Measurements from ENCODE around the gene CYB5A.

The CYB5A gene

DNA sequence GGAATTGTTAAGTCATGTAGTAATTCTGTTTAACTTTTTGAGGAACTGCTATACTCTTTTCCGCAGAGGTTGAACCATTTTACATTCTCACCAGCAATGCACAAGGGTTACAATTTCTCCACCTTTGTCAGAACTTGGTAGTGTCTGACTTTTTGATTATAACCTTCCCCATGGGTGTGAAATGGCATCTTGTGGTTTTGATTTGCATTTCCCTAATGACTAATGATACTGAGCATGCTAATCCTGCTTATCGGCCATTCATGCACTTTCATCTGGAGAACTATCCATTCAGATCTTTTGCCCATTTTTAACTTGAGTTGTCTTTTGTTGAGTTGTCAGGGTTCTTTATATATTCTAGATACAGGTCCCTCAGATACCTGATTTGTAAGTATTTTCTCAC, 47.2 kb downstream of the CYB5A start:
- DNase-seq (ENCODE audit: low read depth) = no peak

DNA sequence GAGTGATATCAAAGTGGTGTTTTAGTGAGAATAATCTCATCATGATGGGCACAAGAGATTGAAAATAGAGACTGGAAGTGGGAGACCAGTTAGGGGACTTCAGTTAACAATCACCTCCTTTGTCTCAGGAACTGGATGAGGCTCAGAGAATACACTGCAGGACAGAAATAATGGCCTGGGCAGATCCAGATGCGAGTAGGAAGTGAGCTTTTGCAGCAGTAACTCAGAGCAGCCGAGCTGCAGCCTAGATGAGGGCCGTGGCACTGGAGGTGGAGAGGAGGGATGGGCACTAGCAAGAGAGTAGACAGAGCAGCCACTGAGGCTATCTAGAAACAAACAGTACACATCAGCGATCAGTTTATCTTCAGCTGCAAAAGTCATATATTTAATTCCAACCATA, 48.6 kb downstream of the CYB5A start:
- DNase-seq (ENCODE audit: low read depth) = no peak

DNA sequence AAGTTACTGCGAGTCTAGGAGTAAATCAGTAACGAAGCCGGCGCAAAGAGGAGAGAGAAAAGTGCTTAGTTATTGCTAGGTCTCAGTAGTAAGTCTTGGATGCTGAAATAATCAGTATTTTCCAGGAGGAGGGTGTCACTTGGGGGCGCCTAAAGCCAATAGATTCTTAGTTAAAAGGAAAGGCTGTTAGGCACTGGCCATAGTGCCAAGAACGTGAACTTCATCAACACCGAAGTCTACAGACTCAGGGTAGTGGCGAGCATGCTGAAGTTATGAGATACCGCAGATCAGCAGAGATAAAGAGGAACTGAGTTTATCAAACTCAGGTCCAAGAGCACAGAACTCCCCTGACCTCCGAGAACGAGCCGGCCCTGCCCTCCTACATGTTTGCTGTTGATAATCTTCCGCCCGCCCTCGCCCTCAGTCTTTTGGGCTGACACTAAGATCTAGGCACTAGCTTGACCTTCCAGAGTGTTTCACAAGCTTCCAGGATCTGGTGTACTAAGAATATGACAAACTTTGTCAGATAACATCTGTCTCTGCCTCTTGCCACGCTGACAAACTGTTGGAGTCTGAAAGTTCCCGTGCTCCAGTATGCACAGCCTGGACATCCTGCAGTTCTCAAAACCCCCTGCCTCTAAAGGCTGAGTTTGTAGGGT, 49.2 kb downstream of the CYB5A start:
- no peak for DNase-seq (ENCODE audit: low read depth)

DNA sequence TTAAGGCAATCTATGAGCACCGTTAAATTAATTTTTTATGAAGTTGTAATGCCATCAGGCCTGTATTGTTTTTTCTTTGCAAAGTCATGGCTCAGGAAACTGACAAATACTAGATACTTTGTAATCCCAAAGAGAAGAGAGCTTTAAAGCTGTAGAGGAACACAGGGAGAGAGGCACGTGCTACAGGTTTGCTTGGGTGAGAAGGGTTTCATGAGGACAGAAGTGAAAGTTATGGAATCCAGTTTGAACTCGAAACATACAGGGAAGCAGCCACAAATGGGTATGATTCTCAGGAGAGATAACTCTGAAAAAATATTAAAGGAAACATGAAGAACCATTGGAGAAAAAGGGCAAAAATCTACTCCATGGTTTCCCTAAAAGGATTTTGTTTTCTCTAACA, 49.8 kb downstream of the CYB5A start:
- DNase-seq (ENCODE audit: low read depth) = no peak

DNA sequence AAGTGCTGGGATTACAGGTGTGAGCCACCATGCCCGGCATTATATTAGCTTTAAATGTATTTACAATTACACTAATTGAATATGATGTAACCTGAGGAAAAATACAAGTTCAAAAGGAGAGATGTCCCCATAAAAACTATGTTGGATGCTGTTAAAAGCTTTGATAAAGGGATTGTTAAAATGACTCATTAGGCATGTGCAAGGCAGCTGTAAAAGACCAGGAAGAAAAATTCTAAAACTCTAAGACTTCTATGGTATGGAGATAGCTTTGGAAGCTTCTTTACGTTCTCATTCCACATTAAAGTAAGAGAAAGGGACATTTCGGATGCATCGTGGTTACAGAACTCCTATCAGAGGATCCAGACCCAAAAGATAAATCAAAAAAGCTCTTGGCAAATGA, 50.3 kb downstream of the CYB5A start:
- DNase-seq (ENCODE audit: low read depth) = no peak

DNA sequence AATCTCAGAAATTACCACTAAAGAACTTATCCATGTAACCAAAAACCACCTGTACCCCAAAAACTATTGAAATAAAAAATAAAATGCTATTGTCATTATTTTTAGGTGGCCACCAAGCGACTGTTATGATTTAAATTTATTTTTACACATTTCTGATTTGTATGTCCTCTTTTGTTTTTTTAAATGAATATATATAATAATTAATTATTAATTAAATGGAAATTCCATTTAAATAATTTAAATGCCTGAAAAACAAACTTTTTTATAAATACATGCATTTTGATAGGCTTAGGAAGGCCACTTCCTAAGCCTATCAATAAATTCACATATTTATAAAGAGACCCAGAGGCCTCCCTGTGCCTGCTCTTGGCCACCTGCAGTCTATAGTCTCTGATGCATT, 52.2 kb downstream of the CYB5A start:
- DNase-seq (ENCODE audit: low read depth) = no peak

DNA sequence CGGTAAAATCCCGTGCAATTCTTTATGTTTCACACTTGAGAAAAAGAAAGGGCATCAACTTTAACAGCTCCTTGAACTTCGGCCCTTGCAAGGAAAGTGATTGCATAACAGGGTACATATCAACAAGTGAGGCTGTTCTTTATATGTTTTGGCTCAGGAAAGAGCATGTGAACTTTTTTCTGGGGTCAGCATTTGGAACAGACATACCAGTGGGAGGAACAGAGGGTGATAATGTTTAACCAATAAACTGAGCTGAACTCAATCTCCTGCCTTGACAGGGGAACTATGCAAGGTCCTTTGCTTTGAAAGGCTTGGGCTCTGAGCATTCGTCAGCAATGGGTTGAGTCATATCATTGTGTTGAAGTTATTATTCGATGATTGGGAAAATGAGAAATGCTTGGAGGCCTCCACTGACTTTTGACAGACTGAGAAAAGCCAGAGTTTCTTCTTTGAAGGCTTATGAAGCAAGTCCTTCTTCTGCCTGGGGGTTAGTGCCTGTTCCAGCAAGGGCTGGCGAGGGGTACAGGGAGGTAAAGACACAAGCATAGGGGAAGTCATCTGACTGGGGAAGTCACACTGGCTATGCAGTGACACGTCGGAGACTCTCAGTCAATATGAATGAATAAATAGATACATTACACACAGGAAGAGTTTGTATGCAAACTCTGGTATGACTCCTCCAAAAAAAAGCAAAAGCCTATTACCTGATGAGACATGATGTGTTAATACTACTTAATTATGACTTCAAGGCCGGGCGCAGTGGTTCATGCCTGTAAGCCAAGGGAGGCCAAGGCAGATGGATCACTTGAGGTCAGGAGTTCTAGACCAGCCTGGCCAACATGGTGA, 57.2 kb downstream of the CYB5A start:
- no peak for DNase-seq (ENCODE audit: low read depth)

DNA sequence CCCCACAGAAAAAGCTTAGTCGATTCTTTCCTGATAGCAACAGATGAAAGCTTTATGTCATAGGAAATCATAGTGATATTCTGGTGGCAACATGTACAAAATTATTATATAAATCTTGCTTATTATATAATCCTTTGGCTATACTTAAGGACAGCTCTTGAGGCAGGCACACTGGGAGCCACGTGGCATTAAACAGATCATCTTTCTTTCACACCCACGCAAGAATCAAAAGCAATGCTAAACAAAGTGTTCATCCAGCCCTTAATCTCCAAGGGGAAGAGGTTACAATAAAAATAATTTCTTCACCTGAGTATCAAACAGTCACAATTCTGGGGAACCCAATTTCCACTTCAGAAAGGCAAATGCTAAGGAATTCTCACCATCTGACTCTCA, 57.8 kb downstream of the CYB5A start:
- DNase-seq (ENCODE audit: low read depth) = no peak

DNA sequence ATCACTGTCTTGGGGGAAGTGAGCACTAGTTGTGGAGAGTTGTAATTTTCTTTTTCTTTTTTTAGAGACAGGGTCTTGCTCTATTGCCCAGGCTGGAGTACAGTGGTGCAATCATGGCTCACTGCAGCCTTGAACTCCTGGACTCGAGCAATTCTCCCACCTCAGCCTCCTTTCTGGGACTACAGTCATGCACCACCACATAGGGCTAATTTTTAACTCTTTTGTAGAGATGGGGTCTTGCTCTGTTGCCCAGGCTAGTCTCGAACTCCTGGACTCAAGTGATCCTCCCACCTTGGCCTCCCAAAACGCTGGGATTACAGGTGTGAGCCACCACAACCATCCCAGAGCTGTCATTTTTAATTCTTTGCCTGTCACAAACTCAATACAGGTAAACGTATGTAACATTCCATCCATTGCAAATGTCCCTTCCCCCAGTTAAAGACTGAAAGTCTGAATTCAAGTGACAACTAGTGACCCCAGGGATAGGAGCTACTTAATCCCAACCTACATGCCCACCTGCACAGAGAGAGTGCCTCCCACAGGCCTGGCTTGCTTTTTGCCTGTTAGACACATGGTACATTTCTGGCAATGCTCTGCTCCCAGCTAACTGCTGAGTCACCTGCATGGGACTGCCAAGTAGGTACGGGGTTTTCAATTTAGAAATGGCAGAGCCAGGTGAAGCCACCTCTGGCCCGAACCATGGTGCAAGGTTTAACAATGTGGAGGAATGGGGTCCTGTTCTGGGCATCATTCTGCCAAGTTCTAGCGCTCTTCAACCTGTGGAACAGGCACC, 60.6 kb downstream of the CYB5A start:
- DNase-seq (ENCODE audit: low read depth) = no peak

DNA sequence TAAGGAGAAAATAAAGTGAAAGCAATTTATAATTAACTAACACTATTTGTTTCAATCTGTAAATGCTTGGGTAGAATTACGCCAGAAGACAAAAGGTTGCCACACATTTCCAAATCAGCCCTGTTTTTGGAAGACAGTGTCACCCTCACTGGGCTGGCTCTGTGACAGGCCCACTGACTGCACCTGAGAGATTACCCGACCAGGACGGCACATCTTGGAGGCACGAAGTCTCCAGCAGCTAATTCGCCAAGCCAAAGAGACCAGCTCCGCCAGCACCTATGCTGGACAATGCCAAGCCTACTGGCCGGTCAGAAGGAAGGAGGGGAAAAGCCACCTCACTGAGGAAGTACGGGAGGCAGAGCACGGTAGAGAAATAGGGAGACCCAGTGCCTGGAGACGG, 61.9 kb downstream of the CYB5A start:
- DNase-seq (ENCODE audit: low read depth) = no peak

DNA sequence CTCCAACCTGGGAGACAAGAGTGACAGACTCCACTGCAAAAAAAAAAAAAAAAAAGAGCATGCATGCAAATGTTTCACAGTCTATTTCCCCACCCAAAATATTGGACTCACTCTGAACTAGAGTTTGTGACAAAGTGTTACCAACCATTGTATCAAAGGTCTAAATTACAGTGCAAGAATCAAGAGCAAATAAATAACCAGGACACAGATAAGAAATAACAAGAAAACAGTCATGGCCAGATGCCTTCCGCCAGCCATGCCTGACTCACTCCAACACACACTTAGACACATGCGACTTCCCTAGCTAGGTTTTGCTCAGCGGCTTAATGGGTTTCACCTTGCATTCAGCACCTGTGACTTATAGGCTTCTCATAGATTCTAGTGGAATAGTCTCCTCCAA, 62.8 kb downstream of the CYB5A start:
- DNase-seq (ENCODE audit: low read depth) = no peak

DNA sequence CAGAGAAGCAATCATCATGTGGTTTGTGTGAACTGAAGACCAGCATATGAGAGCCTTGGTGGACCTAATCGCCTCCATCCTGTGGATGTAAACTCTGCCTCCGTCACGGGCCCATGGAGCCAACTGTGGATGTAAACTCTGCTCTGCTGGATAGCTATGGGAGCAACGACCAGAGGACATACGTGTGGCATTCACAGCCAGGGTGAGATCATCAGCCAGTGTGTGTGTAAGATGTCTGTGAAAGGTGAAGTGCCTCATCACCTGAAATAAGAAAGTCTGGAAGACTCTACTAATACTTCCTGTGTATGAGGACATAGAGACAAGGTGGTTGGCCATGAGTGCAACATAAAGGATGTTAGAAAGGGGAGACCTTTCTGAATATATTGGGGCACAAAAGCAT, 63.5 kb downstream of the CYB5A start:
- no peak for DNase-seq (ENCODE audit: low read depth)

DNA sequence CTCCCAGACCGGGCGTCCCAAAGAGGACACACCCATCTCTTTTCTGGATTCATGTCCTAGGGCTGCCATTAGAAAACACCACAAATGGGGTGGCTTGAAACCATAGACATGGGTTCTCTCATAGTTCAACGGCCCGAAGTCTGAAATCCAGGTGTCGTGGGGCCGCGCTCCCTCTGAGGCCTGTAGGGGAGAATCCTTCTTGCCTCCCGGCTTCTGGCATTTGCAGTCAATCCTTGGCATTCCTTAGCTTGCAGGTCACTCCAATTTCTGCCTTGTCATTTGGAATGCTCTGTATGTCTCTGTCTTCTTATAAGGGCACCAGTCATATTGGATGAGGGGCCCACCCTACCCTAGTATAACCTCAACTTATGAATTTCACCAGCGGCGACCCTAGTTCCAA, 65.1 kb downstream of the CYB5A start:
- no peak for DNase-seq (ENCODE audit: low read depth)

DNA sequence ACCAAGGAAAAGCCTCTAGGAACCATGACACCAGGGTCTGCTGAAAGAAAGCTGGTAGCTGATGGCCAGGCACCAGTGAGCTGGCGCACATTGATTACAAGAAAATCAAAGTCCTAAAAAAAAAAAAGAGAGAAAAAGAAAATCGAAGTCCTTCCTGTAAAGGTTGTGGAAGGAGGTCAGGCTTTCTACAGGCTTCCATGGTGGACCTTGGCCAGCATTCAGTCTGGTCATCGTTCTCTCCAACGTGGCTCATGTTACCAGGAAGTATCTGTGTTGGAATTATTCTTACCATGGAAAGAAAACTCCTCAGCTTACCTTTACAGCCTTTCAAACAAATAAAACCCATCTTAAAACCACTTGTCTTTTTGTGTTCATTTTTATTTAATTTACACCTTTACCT, 65.6 kb downstream of the CYB5A start:
- DNase-seq (ENCODE audit: low read depth) = no peak

DNA sequence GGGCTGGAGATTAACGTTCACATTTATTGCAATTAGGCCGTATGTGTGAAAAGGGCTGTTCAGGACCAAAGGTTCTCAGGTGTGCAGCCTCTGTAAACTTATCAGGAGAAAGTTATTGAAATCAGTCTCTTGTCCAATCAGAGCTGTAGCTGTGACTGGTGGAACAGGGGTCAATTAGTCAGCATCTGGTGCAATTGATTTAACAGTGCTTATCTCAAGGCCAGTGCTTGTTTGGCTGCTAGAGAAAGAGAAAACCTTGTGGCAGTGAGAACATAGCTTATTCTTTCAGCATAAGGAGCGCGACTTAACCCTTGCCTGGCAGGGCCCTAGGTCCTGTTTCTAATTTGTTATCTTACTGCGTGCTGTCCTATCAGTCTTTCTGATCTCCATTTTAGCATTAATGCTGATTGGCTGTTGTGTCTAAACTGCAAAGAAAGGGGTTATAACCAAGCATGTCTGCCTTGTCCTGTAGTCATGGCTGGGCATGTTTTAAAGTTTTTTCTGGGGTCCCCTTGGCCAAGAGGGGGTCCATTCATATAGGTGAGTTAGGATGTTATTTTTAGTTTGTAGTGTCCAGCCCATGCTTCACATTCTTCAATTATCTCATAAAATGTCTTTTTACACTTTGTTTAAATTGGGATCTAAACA, 66.4 kb downstream of the CYB5A start:
- no peak for DNase-seq (ENCODE audit: low read depth)

DNA sequence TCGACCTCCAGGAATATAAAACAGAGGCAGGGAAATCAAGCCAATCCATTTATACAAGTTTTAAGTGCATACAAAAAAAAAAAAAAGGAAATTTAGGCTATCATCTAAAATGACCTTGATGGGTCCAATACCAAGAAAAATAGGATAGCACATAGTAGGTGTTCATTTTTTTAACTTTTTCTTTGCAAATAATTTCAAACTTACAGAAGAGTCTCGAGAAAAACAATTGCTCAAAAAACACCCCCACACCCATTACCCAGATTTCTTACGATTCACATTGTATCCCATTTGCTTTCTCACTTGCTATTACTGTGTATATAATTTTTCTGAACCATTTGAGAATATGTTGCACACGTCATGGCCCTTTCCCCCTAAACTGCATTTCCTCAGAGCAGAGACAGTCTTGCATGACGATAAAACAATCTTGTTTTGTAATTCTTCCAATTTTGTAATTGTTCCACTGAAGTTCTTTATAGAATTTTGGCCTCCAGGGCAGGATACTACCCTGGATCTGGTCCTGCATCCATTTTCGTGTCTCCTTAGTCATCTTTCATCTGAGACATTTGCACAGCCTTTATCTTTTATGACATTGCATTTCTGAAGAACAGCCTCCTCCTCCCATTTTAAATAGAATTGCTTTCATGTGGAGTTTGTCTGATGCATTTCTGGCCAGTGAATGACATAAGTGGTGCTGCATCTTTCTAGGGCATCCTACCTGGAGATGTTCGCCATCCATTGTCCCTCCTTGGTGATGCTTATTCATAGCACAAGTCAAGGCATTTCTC, 68.9 kb downstream of the CYB5A start:
- no peak for DNase-seq (ENCODE audit: low read depth)

DNA sequence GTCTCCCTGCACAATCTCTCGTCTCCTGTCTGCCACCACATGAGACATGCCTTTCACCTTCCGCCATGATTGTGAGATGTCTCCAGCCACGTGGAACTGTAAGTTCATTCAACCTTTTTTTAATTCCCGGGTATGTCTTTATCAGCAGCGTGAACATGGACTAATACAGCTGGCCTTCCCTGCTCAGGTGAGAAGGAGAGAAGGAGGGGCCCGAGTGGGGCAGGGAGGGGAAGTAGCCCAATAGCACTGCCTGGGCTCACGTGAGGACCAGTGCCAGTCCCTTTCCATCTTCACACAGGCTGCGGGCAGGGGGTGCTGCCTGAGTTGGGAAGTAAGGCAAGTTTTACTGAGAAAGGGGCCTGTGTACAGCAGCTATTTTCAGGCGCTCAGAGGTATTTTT, 70.7 kb downstream of the CYB5A start:
- DNase-seq (ENCODE audit: low read depth) = no peak

DNA sequence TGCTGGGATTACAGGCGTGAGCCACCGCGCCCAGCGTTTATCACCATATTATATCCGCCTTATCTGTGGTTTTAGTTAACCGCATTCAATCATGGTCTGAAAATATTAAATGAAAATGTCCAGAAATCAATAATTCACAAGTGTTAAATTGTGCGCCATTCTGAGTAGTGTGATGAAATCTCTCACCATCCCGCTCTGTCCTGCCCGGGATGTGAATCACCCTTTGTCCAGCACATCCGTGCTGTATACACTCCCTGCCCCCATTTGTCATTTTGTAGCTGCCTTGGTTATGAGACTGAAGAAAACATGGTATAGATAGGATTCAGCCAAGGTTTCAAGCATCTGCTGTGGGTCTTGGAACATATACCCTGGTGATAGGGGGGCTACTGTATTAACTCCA, 72.7 kb downstream of the CYB5A start:
- DNase-seq (ENCODE audit: low read depth) = no peak

DNA sequence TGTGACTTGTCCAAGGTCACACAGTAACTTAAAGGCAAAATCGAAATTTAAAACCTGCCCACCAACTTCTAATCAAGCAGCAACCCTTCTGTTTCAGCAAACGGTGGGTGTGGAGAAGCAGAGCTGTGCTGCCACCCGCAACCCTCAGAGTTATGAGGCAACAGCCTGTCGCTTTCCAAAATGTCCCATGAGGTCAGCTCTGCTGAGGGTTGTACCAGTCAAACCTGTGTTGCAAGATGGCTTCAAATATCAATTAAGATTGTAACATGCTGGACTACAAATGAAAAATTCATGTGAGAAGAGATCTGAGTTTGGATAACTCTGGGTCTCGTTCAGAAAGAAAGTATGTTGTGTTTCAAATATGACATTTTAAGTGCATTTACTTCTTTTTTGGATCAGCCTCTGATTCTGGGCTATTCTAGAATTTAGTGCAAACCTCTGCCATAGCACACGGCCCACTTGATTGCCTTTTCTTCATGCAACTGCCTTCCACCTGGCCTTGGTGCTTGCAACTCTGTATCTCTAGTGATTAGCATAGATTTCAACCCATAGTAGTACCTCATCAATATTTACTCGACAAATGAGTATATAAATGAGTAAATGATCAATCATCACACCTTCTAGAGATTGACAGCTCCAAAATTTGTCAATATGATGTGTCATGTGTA, 74.2 kb downstream of the CYB5A start:
- no peak for DNase-seq (ENCODE audit: low read depth)

DNA sequence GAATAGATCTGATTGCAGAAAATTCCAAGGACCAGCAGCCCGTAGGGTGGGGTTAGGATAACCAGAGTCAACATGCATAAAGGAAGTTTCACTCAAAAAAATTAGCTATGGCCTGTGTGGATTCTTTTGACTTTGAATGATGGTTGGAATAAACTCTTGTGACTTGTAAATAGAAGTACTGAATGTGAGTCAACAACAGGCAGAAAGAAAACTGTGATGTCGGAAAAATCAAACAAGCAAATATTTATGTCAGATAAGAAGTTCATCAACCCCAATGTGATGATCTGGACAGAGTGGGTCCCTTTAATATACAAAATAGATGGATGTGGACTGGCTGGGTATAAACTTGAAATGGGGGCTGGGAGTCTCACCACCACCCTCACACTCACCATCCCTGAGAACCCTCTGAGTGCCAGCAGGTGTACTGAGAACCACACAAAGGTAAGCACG, 75.1 kb downstream of the CYB5A start:
- no peak for DNase-seq (ENCODE audit: low read depth)

DNA sequence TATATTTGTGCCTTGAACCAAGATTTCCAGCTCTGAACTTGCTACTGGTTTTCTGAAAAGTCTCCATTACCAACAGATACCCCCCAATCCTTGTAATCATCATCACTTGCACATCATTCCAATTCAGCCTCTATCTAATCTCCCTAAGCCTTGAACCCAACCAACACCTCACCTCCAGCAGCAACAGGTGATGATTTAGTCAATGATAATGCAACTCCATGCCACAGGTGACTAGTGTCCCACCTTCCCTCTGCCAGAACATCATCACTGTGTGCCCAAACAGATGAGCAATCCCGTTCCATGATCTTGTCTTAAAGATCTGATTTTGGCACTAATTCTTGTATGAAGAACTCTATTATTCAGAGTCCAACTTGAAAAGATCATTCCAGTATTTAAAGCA, 75.9 kb downstream of the CYB5A start:
- DNase-seq (ENCODE audit: low read depth) = no peak
